Muscle layer of colon (tissue), 2 donors: ENCODE results near the gene EGFL7.

Source experiments
- H3K27ac ChIP-seq: one replicate; pipeline ENCODE4 v1.7.0; 2013; ENCODE audit warnings: low read depth, mild to moderate bottlenecking, low read length, moderate library complexity
- H3K27me3 ChIP-seq, 2 donors: one replicate each; pipeline ENCODE4 v1.7.0; 2013; ENCODE audit warnings: low read length in 2 of 2, mild to moderate bottlenecking in 2 of 2; ENCODE audit not compliant: insufficient read depth in 2 of 2, control insufficient read depth in 1 of 2
- H3K36me3 ChIP-seq: one replicate; pipeline ENCODE4 v1.7.0; 2013; ENCODE audit warnings: mild to moderate bottlenecking, low read length; ENCODE audit not compliant: insufficient read depth
- H3K4me1 ChIP-seq: one replicate; pipeline ENCODE4 v1.7.0; 2013; ENCODE audit warnings: mild to moderate bottlenecking, low read length; ENCODE audit not compliant: insufficient read depth
- H3K4me3 ChIP-seq, 2 donors: one replicate each; pipeline ENCODE4 v1.7.0; 2013; ENCODE audit warnings: low read length in 2 of 2, low read depth in 1 of 2, mild to moderate bottlenecking in 1 of 2, moderate library complexity in 1 of 2
- H3K9ac ChIP-seq: one replicate; pipeline ENCODE4 v1.7.0; 2013; ENCODE audit warnings: low read length
- H3K9me3 ChIP-seq: one replicate; pipeline ENCODE4 v1.7.0; 2013; ENCODE audit warnings: mild to moderate bottlenecking, low read length
- donor health status: abdominal sarcoma.
- donor health status: Adenocarcinoma of cecum.

The EGFL7 gene

GRCh38 chr9:136640171-136641111 lies 22.3 kb upstream of the EGFL7 start:
- no peaks in the 10 kb centered on the region for H3K36me3 ChIP-seq
- no peaks in the 10 kb centered on the region for H3K9me3 ChIP-seq
- H3K27me3 ChIP-seq, result peaks cover 0 to 25% of the 10 kb centered on the region in 2 donors
- H3K27ac ChIP-seq, result no peak overlapping the region
- no peak overlapping the region for H3K4me3 ChIP-seq
- H3K9ac ChIP-seq, result no peak overlapping the region
- H3K4me1 ChIP-seq, result peaks cover 10% of the 10 kb centered on the region

- no peaks in the 10 kb centered on the region for H3K9me3 ChIP-seq
- H3K27me3 ChIP-seq, result peaks cover 0 to 42% of the 10 kb centered on the region in 2 donors
- no peak overlapping the region for H3K9ac ChIP-seq
- H3K4me1 ChIP-seq, result peaks cover 10% of the 10 kb centered on the region
- H3K36me3 ChIP-seq, result no peaks in the 10 kb centered on the region
- H3K27ac ChIP-seq, result no peak overlapping the region
- H3K4me3 ChIP-seq, result no peak overlapping the region
These were observed 20.2 kb upstream of the EGFL7 start for GRCh38 chr9:136642439-136642921.

GRCh38 chr9:136643596-136644342 lies 18.9 kb upstream of the EGFL7 start:
- H3K4me3 ChIP-seq, result no peak overlapping the region
- peaks cover 0 to 42% of the 10 kb centered on the region in 2 donors for H3K27me3 ChIP-seq
- H3K9ac ChIP-seq, result no peak overlapping the region
- no peaks in the 10 kb centered on the region for H3K9me3 ChIP-seq
- H3K36me3 ChIP-seq, result no peaks in the 10 kb centered on the region
- H3K4me1 ChIP-seq, result peaks cover 10% of the 10 kb centered on the region
- H3K27ac ChIP-seq, result no peak overlapping the region

DNA sequence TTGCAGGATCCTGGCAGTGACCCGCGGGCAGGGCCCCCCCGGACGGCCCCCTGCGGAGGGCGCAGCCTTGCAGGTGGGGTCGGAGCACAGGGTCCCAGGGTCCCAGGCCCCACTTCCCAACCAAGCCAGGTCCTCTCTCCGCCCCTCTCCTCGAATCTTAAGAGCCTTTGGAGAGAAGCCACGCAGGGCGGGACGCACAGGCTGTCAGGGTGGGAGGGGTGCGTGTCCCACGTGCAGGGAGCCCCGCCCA lies 18.4 kb upstream of the EGFL7 start:
- Histone ChIP-seq H3K27me3 (peaks cover 0 to 42% of the 10 kb centered on the region in 2 donors), H3K27ac (no peak overlapping the region), H3K4me3 (no peak overlapping the region), H3K9me3 (no peaks in the 10 kb centered on the region), H3K9ac (no peak overlapping the region), H3K36me3 (no peaks in the 10 kb centered on the region), H3K4me1 (peaks cover 10% of the 10 kb centered on the region)

DNA sequence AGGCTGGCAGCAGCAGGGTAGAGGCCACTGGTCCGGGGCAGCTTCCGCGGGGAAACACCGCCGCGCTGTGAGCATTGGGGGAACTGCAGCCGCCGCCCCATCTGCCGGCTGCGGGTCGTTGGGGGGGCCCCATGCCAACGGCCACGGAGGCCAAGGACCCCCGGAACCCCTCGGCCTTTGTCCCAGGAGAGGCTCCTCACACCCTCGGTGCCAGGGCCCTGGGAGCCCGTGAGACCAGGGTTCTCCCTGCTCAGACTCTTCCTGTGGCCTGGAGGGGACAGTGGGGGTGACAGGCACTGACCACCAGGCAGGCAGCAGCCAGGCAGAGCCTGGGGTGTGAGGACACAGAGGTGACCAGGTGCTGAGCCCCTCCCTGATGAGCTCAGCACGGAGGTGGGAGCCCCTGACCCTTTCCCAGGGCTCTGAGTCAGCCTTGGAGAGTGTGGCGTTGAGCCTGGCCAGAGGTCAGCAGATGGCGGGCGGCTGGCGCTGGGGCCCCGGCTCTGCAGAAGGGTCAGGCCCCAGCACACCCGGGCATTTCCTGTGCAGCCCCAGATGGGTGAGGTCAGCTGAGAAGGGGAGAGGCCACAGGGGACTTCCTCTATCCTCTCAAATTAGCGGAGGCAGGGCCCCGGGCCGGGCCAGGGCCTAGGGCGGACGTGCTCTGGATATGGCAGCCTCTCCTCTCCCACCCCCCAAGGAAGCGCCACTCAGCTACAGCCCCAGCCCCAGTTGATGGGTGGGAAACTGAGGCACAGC lies 17.9 kb upstream of the EGFL7 start:
- Histone ChIP-seq H3K27me3 (peaks cover 0 to 42% of the 10 kb centered on the region in 2 donors), H3K4me3 (no peak overlapping the region), H3K9ac (no peak overlapping the region), H3K36me3 (no peaks in the 10 kb centered on the region), H3K9me3 (no peaks in the 10 kb centered on the region), H3K4me1 (peaks cover 10% of the 10 kb centered on the region), H3K27ac (no peak overlapping the region)

- H3K27ac ChIP-seq, result no peak overlapping the region
- no peak overlapping the region for H3K9ac ChIP-seq
- H3K4me3 ChIP-seq, result no peak overlapping the region
- H3K4me1 ChIP-seq, result peaks cover 10% of the 10 kb centered on the region
- H3K27me3 ChIP-seq, result peaks cover 0 to 42% of the 10 kb centered on the region in 2 donors
- no peaks in the 10 kb centered on the region for H3K36me3 ChIP-seq
- no peaks in the 10 kb centered on the region for H3K9me3 ChIP-seq
These were observed 17.3 kb upstream of the EGFL7 start for GRCh38 chr9:136645352-136645902.

GRCh38 chr9:136645903-136646754 lies 16.6 kb upstream of the EGFL7 start:
- Histone ChIP-seq H3K9ac (no peak overlapping the region), H3K27ac (no peak overlapping the region), H3K27me3 (peaks cover 0 to 36% of the 10 kb centered on the region in 2 donors), H3K4me1 (peaks cover 10% of the 10 kb centered on the region), H3K36me3 (no peaks in the 10 kb centered on the region), H3K4me3 (no peak overlapping the region), H3K9me3 (no peaks in the 10 kb centered on the region)

DNA sequence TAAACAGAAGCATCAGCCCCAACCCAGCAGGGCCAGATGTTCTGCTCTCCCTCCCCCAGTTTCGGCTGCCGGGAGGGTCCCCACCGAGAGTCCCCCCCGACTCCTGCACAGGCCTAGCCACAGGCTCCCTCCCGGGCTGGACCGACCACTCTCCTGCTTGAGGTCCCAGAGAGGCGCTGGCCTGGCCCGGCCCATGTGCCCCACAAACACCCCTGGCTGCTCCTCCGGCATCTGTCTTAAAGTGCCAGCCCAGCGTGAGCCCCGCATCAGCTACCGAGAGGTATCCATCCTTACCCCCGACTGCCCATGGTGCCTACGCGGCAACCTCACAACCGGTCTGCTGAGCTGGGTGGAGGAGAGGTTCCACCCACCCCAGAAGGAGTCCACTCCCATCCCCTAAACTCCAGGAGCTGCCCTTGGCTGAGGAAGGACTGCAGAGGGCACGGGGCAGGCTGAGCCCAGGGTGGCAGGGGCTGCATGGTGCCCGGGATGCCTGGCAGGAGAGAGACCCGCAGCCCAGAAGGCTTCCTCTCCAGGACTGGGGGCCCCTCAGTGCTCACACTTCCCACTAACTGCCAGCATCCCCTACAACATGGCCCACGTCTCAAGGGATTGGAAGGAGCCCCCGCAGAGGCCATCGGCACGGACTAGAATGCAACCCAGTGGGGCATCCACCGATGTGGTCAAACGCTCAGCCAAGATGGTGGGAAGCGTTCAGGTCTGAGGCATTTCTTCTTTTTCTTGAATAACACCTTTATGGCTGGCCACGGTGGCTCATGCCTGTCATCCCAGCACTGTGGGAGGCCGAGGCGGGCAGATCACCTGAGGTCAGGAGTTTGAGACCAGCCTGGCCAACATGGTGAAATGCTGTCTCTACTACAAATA lies 15.6 kb upstream of the EGFL7 start:
- Histone ChIP-seq H3K4me1 (peaks cover 10% of the 10 kb centered on the region), H3K4me3 (no peak overlapping the region), H3K27me3 (peaks cover 0 to 35% of the 10 kb centered on the region in 2 donors), H3K27ac (no peak overlapping the region), H3K36me3 (no peaks in the 10 kb centered on the region), H3K9ac (no peak overlapping the region), H3K9me3 (no peaks in the 10 kb centered on the region)

GRCh38 chr9:136648751-136649150 lies 14.0 kb upstream of the EGFL7 start:
- no peak overlapping the region for H3K27ac ChIP-seq
- H3K36me3 ChIP-seq, result no peaks in the 10 kb centered on the region
- peaks cover 10% of the 10 kb centered on the region for H3K4me1 ChIP-seq
- peaks cover 0 to 35% of the 10 kb centered on the region in 2 donors for H3K27me3 ChIP-seq
- H3K9ac ChIP-seq, result no peak overlapping the region
- H3K4me3 ChIP-seq, result no peak overlapping the region
- no peaks in the 10 kb centered on the region for H3K9me3 ChIP-seq

- H3K27ac ChIP-seq, result no peak overlapping the region
These were observed 12.7 kb upstream of the EGFL7 start for GRCh38 chr9:136650021-136650420.

More at GRCh38 chr9:136650021-136650420, 12.7 kb upstream of the EGFL7 start:
- no peak overlapping the region for H3K4me3 ChIP-seq
- H3K4me1 ChIP-seq, result peaks cover under 1% of the 10 kb centered on the region
- H3K9me3 ChIP-seq, result no peaks in the 10 kb centered on the region
- no peak overlapping the region for H3K9ac ChIP-seq
- H3K27me3 ChIP-seq, result peaks cover 0 to 22% of the 10 kb centered on the region in 2 donors
- H3K36me3 ChIP-seq, result no peaks in the 10 kb centered on the region
